ENCODE data around the gene EPHB4. TPM values are rescaled to one million over a fixed set of nuclear protein-coding genes. Genes with fewer than 3 reads are reported as not detected.
"Not testable (repeated sequence)": the region's sequence is repeated elsewhere in the genome, so short reads cannot be mapped to it uniquely, and the experiment has no call there.

EPHB4 gene
- total and polyA plus RNA-seq, 9 donors: 24.4 to 119 (median 76.8) TPM

- 96 to 97% (median 97%) methylated on average over 19 of the region's 19 CpGs for WGBS, 3 donors
- TF ChIP-seq CTCF (IDR thresholded peaks at IDR 0.05) (no peak), EP300 (IDR thresholded peaks at IDR 0.05) (no peak), POLR2A (IDR thresholded peaks at IDR 0.05) (no peak)
- intact Hi-C loops (cut with DNase I): no loop called here
- Histone ChIP-seq H3K27me3 (no peaks in the 10 kb centered on the region), H3K36me3 (no peaks in the 10 kb centered on the region), H3K4me1 (ENCODE audit: insufficient read depth) (no peaks in the 10 kb centered on the region), H3K27ac (no peak overlapping the region), H3K9me3 (no peaks in the 10 kb centered on the region), H3K4me3 (no peak overlapping the region)
- no peak for DNase-seq
Observed at GRCh38 chr7:100817097-100817496, 10.2 kb downstream of the EPHB4 start.

GRCh38 chr7:100816515-100816914, 10.8 kb downstream of the EPHB4 start:
- H3K4me3 ChIP-seq; DNase-seq; H3K27me3 ChIP-seq; H3K9me3 ChIP-seq; H3K4me1 ChIP-seq (ENCODE audit: insufficient read depth); H3K36me3 ChIP-seq; intact Hi-C loops (cut with DNase I); H3K27ac ChIP-seq: not testable (repeated sequence)
- whole genome bisulfite sequencing, 3 donors: 91 to 94% (median 94%) methylated on average over 16 of the region's 16 CpGs

GRCh38 chr7:100812729-100813128, 14.6 kb downstream of the EPHB4 start:
- Histone ChIP-seq H3K4me3 (no peak overlapping the region), H3K27ac (no peak overlapping the region), H3K27me3 (no peaks in the 10 kb centered on the region), H3K36me3 (no peaks in the 10 kb centered on the region), H3K4me1 (ENCODE audit: insufficient read depth) (peaks cover 12% of the 10 kb centered on the region), H3K9me3 (no peaks in the 10 kb centered on the region)
- DNase-seq: no peak
- intact Hi-C loops (cut with DNase I): no loop called here
- TF ChIP-seq EP300 (IDR thresholded peaks at IDR 0.05) (no peak), CTCF (IDR thresholded peaks at IDR 0.05) (no peak), POLR2A (IDR thresholded peaks at IDR 0.05) (no peak)
- WGBS, 3 donors: 90 to 91% (median 91%) methylated on average over 22 of the region's 22 CpGs

- intact Hi-C loops (cut with DNase I): no loop called here
- no peak for DNase-seq
- no peaks in the 10 kb centered on the region for H3K27me3 ChIP-seq
- H3K9me3 ChIP-seq: no peaks in the 10 kb centered on the region
- no peak overlapping the region for H3K27ac ChIP-seq
- no peak overlapping the region for H3K4me3 ChIP-seq
- 77 to 86% (median 84%) methylated on average over 6 of the region's 6 CpGs for WGBS, 3 donors
- no peaks in the 10 kb centered on the region for H3K36me3 ChIP-seq
- TF ChIP-seq CTCF (IDR thresholded peaks at IDR 0.05): no peak
- TF ChIP-seq EP300 (IDR thresholded peaks at IDR 0.05): no peak
- no peak for TF ChIP-seq POLR2A (IDR thresholded peaks at IDR 0.05)
- H3K4me1 ChIP-seq (ENCODE audit: insufficient read depth): peaks cover 12% of the 10 kb centered on the region
Observed at GRCh38 chr7:100811480-100811879, 15.8 kb downstream of the EPHB4 start.

GRCh38 chr7:100808354-100808875, 18.9 kb downstream of the EPHB4 start:
- H3K9me3 ChIP-seq: no peaks in the 10 kb centered on the region
- peaks cover 16% of the 10 kb centered on the region for H3K4me1 ChIP-seq (ENCODE audit: insufficient read depth)
- 38 to 50% (median 45%) methylated on average over 5 of the region's 5 CpGs for WGBS, 3 donors
- no peaks in the 10 kb centered on the region for H3K27me3 ChIP-seq
- peak overlapping the region in 1 of 2 donors; percentile 45 for H3K27ac ChIP-seq
- DNase-seq: no peak
- TF ChIP-seq CTCF (IDR thresholded peaks at IDR 0.05): no peak
- TF ChIP-seq POLR2A (IDR thresholded peaks at IDR 0.05): no peak
- TF ChIP-seq EP300 (IDR thresholded peaks at IDR 0.05): no peak
- intact Hi-C loops (cut with DNase I): loop anchor here in 1 of 4 donors (10.0 kb wide), 1 partner anchor 46 kb away; the partner anchor contains the start of gene SLC12A9
- H3K36me3 ChIP-seq: no peaks in the 10 kb centered on the region
- H3K4me3 ChIP-seq: no peak overlapping the region

GRCh38 chr7:100806883-100807282, 20.4 kb downstream of the EPHB4 start:
- not testable (repeated sequence) for H3K9me3 ChIP-seq, H3K36me3 ChIP-seq, H3K27ac ChIP-seq, DNase-seq, H3K27me3 ChIP-seq, H3K4me3 ChIP-seq
- H3K4me1 ChIP-seq (ENCODE audit: insufficient read depth): peaks cover 26% of the 10 kb centered on the region
- WGBS, 3 donors: 93 to 94% (median 93%) methylated on average over 6 of the region's 6 CpGs
- intact Hi-C loops (cut with DNase I): loop anchor here in 1 of 4 donors (10.0 kb wide), 1 partner anchor 48 kb away; the partner anchor contains the start of gene SLC12A9

All from ovary (tissue), 9 donors.